ENCODE results near the gene SERPINA5.

SERPINA5 gene

DNA sequence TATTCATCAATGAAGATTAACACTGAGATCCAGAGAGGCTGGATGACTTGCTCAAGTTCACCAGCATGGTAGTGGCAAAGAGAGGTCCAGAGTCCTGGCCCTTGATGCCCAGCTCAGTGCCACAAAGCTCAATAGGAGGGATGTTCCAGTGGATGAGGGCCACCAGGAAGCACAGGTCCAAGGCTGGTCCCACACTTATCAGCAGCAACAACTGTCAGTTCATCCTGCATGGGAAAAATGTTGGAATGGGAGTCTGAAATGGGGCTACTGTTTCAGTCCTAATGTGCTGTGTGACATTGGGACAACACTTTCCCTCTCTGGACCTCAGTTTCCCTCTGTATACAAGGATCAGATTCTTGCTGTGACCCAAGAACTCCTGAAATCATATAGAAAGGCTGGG, 11.2 kb downstream of the SERPINA5 start:
- Histone ChIP-seq H4K91ac (ENCODE audit: low read length) (no peak overlapping the region), H3K9ac (ENCODE audit: low read length) (no peak overlapping the region), H3K36me3 (ENCODE audit: control insufficient read depth in 1 of 2, insufficient read depth in 2 of 2, low read depth in 1 of 2, low read length in 2 of 2) (no peaks in the 10 kb centered on the region), H3K4me1 (ENCODE audit: control insufficient read depth, insufficient read depth, low read depth, low read length) (no peaks in the 10 kb centered on the region), H2BK12ac (ENCODE audit: low read length in 2 of 2) (no peak overlapping the region), H3K27me3 (ENCODE audit: control insufficient read depth in 1 of 2, insufficient read depth in 1 of 2, low read length in 2 of 2) (peaks cover 6 to 19% of the 10 kb centered on the region in 2 experiments), H2AK5ac (ENCODE audit: low read length, severe bottlenecking) (no peak overlapping the region), H2BK15ac (ENCODE audit: low read depth, poor library complexity, severe bottlenecking) (no peak overlapping the region), H2BK120ac (ENCODE audit: low read depth, low read length) (no peak overlapping the region), H2BK5ac (ENCODE audit: low read depth, low read length, poor library complexity, severe bottlenecking) (no peak overlapping the region), H3K14ac (ENCODE audit: low read length in 2 of 2) (no peak overlapping the region), H3K18ac (ENCODE audit: low read depth in 1 of 2, low read length in 2 of 2) (no peak overlapping the region), H3K4me2 (ENCODE audit: low read length, poor library complexity, severe bottlenecking) (no peak overlapping the region), H2AFZ (ENCODE audit: low read depth, low read length) (no peak overlapping the region), H3K27ac (ENCODE audit: low read length, poor library complexity, severe bottlenecking) (no peak overlapping the region), H3K4me3 (ENCODE audit: insufficient read depth in 1 of 2, low read depth in 1 of 2, low read length in 2 of 2) (no peak overlapping the region), H3K4ac (ENCODE audit: low read depth in 1 of 2, low read length in 2 of 2) (no peak overlapping the region), H3K9me3 (ENCODE audit: control insufficient read depth, low read length) (no peaks in the 10 kb centered on the region), H3K79me1 (replicated peaks; ENCODE audit: low read length, poor library complexity, severe bottlenecking) (no peaks in the 10 kb centered on the region), H4K8ac (ENCODE audit: low read length) (no peak overlapping the region), H3K23ac (ENCODE audit: low read length in 2 of 2) (no peak overlapping the region)
- no peak for DNase-seq

DNA sequence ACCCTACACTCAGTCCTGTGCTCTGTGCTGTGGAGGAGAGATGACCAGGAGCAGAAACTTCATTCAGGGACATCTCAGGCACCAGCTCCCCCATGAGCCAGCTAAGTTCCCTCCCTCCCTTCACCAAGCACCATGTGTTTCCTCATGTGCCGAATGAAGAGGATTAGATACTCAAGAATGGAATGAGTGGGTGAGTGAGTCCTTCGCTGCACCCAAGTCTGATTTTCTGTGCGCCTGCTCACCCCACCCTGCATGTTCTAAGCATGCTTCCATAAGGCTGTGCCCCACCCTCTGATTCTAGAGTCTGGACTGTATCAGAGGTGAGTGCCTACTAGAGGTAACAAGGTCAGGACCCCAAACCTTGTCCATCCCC, 12.1 kb downstream of the SERPINA5 start:
- Histone ChIP-seq H2BK15ac (ENCODE audit: low read depth, poor library complexity, severe bottlenecking) (no peak overlapping the region), H3K36me3 (ENCODE audit: control insufficient read depth in 1 of 2, insufficient read depth in 2 of 2, low read depth in 1 of 2, low read length in 2 of 2) (no peaks in the 10 kb centered on the region), H3K4ac (ENCODE audit: low read depth in 1 of 2, low read length in 2 of 2) (no peak overlapping the region), H3K27ac (ENCODE audit: low read length, poor library complexity, severe bottlenecking) (no peak overlapping the region), H3K18ac (ENCODE audit: low read depth in 1 of 2, low read length in 2 of 2) (no peak overlapping the region), H3K4me2 (ENCODE audit: low read length, poor library complexity, severe bottlenecking) (no peak overlapping the region), H3K79me1 (replicated peaks; ENCODE audit: low read length, poor library complexity, severe bottlenecking) (no peaks in the 10 kb centered on the region), H3K4me3 (ENCODE audit: insufficient read depth in 1 of 2, low read depth in 1 of 2, low read length in 2 of 2) (no peak overlapping the region), H2BK120ac (ENCODE audit: low read depth, low read length) (no peak overlapping the region), H4K8ac (ENCODE audit: low read length) (no peak overlapping the region), H4K91ac (ENCODE audit: low read length) (no peak overlapping the region), H3K23ac (ENCODE audit: low read length in 2 of 2) (no peak overlapping the region), H3K27me3 (ENCODE audit: control insufficient read depth in 1 of 2, insufficient read depth in 1 of 2, low read length in 2 of 2) (peaks cover 0 to 10% of the 10 kb centered on the region in 2 experiments), H2AFZ (ENCODE audit: low read depth, low read length) (no peak overlapping the region), H3K4me1 (ENCODE audit: control insufficient read depth, insufficient read depth, low read depth, low read length) (peaks cover 3% of the 10 kb centered on the region), H2BK5ac (ENCODE audit: low read depth, low read length, poor library complexity, severe bottlenecking) (no peak overlapping the region), H2AK5ac (ENCODE audit: low read length, severe bottlenecking) (no peak overlapping the region), H3K9me3 (ENCODE audit: control insufficient read depth, low read length) (no peaks in the 10 kb centered on the region), H2BK12ac (ENCODE audit: low read length in 2 of 2) (no peak overlapping the region), H3K14ac (ENCODE audit: low read length in 2 of 2) (no peak overlapping the region), H3K9ac (ENCODE audit: low read length) (no peak overlapping the region)
- 87% methylated on average over 2 of the region's 3 CpGs for WGBS
- no peak for DNase-seq

DNA sequence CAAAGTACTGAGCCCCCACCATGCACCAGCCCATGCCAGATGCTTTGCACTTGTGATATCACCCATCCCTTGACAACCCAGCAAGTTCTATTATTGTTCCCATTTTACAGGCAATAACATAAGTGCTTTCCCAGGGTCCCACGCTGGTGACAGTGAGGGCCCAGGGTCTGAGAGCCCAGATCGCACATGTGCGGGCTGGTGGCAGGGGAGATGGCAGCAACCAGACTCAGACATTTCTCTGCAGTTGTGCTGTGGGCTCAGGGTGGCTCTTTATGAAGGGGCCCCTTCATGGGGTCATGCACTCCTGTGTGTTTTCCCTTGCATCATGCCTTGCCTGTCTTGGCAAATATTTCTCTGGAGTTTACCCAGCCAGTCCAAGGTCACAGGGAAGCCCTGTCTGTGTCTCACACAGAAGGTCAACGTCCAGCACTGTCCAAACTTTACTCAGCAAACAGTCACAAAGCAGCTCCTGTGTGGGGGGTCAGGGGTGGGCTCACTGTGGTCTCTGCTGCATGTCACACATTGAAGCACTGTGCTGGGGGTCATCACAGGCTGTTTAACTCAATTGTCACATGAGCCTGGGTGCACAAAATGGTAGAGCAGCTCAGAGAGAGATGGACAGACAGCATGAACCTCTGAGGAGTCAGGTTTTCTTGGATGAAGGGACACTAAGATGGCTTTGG, 12.7 kb downstream of the SERPINA5 start:
- Histone ChIP-seq H2BK12ac (ENCODE audit: low read length in 2 of 2) (no peak overlapping the region), H2BK5ac (ENCODE audit: low read depth, low read length, poor library complexity, severe bottlenecking) (no peak overlapping the region), H4K8ac (ENCODE audit: low read length) (no peak overlapping the region), H3K9me3 (ENCODE audit: control insufficient read depth, low read length) (no peaks in the 10 kb centered on the region), H3K18ac (ENCODE audit: low read depth in 1 of 2, low read length in 2 of 2) (no peak overlapping the region), H3K9ac (ENCODE audit: low read length) (no peak overlapping the region), H3K4me1 (ENCODE audit: control insufficient read depth, insufficient read depth, low read depth, low read length) (peaks cover 8% of the 10 kb centered on the region), H3K4me3 (ENCODE audit: insufficient read depth in 1 of 2, low read depth in 1 of 2, low read length in 2 of 2) (no peak overlapping the region), H2BK15ac (ENCODE audit: low read depth, poor library complexity, severe bottlenecking) (no peak overlapping the region), H3K27ac (ENCODE audit: low read length, poor library complexity, severe bottlenecking) (no peak overlapping the region), H2AFZ (ENCODE audit: low read depth, low read length) (no peak overlapping the region), H3K23ac (ENCODE audit: low read length in 2 of 2) (no peak overlapping the region), H3K4me2 (ENCODE audit: low read length, poor library complexity, severe bottlenecking) (no peak overlapping the region), H2BK120ac (ENCODE audit: low read depth, low read length) (no peak overlapping the region), H3K14ac (ENCODE audit: low read length in 2 of 2) (no peak overlapping the region), H3K36me3 (ENCODE audit: control insufficient read depth in 1 of 2, insufficient read depth in 2 of 2, low read depth in 1 of 2, low read length in 2 of 2) (no peaks in the 10 kb centered on the region), H3K27me3 (ENCODE audit: control insufficient read depth in 1 of 2, insufficient read depth in 1 of 2, low read length in 2 of 2) (peaks cover 0 to 7% of the 10 kb centered on the region in 2 experiments), H3K4ac (ENCODE audit: low read depth in 1 of 2, low read length in 2 of 2) (no peak overlapping the region), H3K79me1 (replicated peaks; ENCODE audit: low read length, poor library complexity, severe bottlenecking) (no peaks in the 10 kb centered on the region), H2AK5ac (ENCODE audit: low read length, severe bottlenecking) (no peak overlapping the region), H4K91ac (ENCODE audit: low read length) (no peak overlapping the region)
- no peak for DNase-seq
- WGBS = 69% methylated on average over 4 of the region's 4 CpGs

DNA sequence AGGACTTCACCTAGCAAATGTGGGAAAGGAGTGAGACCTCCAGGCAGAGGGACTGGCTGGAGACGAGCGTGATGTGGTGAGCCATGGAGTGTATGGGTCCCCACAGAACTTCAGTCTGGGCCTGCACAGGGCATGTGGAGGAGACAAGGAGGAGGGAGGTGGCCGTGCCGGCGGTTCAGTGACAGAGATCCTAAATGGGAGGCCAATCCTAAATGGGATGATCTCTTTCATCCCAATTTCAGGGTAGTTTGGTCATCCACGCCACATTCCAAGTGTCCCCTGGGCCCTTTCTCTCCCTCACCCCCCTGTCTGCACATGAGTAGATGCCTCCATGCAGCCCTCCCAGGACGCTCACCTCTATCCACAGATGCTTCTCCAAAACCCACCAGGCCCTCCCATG, 13.2 kb downstream of the SERPINA5 start:
- Histone ChIP-seq H2BK120ac (ENCODE audit: low read depth, low read length) (no peak overlapping the region), H3K27me3 (ENCODE audit: control insufficient read depth in 1 of 2, insufficient read depth in 1 of 2, low read length in 2 of 2) (peaks cover 0 to 7% of the 10 kb centered on the region in 2 experiments), H4K8ac (ENCODE audit: low read length) (no peak overlapping the region), H3K18ac (ENCODE audit: low read depth in 1 of 2, low read length in 2 of 2) (no peak overlapping the region), H2AK5ac (ENCODE audit: low read length, severe bottlenecking) (no peak overlapping the region), H3K9me3 (ENCODE audit: control insufficient read depth, low read length) (no peaks in the 10 kb centered on the region), H2AFZ (ENCODE audit: low read depth, low read length) (no peak overlapping the region), H2BK5ac (ENCODE audit: low read depth, low read length, poor library complexity, severe bottlenecking) (no peak overlapping the region), H3K36me3 (ENCODE audit: control insufficient read depth in 1 of 2, insufficient read depth in 2 of 2, low read depth in 1 of 2, low read length in 2 of 2) (no peaks in the 10 kb centered on the region), H3K27ac (ENCODE audit: low read length, poor library complexity, severe bottlenecking) (no peak overlapping the region), H2BK12ac (ENCODE audit: low read length in 2 of 2) (no peak overlapping the region), H3K4ac (ENCODE audit: low read depth in 1 of 2, low read length in 2 of 2) (no peak overlapping the region), H3K4me1 (ENCODE audit: control insufficient read depth, insufficient read depth, low read depth, low read length) (peaks cover 13% of the 10 kb centered on the region), H3K4me2 (ENCODE audit: low read length, poor library complexity, severe bottlenecking) (no peak overlapping the region), H4K91ac (ENCODE audit: low read length) (no peak overlapping the region), H3K9ac (ENCODE audit: low read length) (no peak overlapping the region), H3K23ac (ENCODE audit: low read length in 2 of 2) (no peak overlapping the region), H3K79me1 (replicated peaks; ENCODE audit: low read length, poor library complexity, severe bottlenecking) (no peaks in the 10 kb centered on the region), H2BK15ac (ENCODE audit: low read depth, poor library complexity, severe bottlenecking) (no peak overlapping the region), H3K14ac (ENCODE audit: low read length in 2 of 2) (no peak overlapping the region), H3K4me3 (ENCODE audit: insufficient read depth in 1 of 2, low read depth in 1 of 2, low read length in 2 of 2) (no peak overlapping the region)
- WGBS = 73% methylated on average over 4 of the region's 7 CpGs
- no peak for DNase-seq
